Stimulated activated CD8-positive, alpha-beta memory T cell treated with anti-CD3 and anti-CD28 coated beads, Interleukin-7, amount 100 ng/mL, for 48 hours (primary cell): ENCODE results near the gene CPNE2.

ENCODE experiments used
- DNase-seq, 2 donors: peaks; one replicate each; pipeline ENCODE4 v3.0.0-alpha.2; 2020; ENCODE audit warnings: low read depth in 1 of 2; ENCODE audit errors: extremely low read depth in 1 of 2

Gene CPNE2

GRCh38 chr16:57141822-57142631 lies 49.6 kb downstream of the CPNE2 start:
- no peak for DNase-seq

GRCh38 chr16:57143149-57143921 lies 51.0 kb downstream of the CPNE2 start:
- no peak for DNase-seq

GRCh38 chr16:57144027-57144426 lies 51.6 kb downstream of the CPNE2 start:
- DNase-seq: no peak

- no peak for DNase-seq
Measured at GRCh38 chr16:57145046-57146021, 53.0 kb downstream of the CPNE2 start.

GRCh38 chr16:57146040-57146647 lies 53.8 kb downstream of the CPNE2 start:
- no peak for DNase-seq

GRCh38 chr16:57146735-57147134 lies 54.4 kb downstream of the CPNE2 start:
- no peak for DNase-seq

- no peak for DNase-seq
Measured at GRCh38 chr16:57147381-57148221, 55.2 kb downstream of the CPNE2 start.

- DNase-seq: no peak
Measured at GRCh38 chr16:57148481-57148880, 56.1 kb downstream of the CPNE2 start.

- DNase-seq: no peak
Measured at GRCh38 chr16:57149391-57149790, 57.0 kb downstream of the CPNE2 start.

GRCh38 chr16:57150682-57151330 lies 58.4 kb downstream of the CPNE2 start:
- DNase-seq: no peak

GRCh38 chr16:57151369-57151768 lies 59.0 kb downstream of the CPNE2 start:
- no peak for DNase-seq

- no peak for DNase-seq
Measured at GRCh38 chr16:57152096-57153093, 60.0 kb downstream of the CPNE2 start.

- no peak for DNase-seq
Measured at GRCh38 chr16:57153841-57154240, 61.5 kb downstream of the CPNE2 start.

- DNase-seq: no peak
Measured at GRCh38 chr16:57155702-57156350, 63.4 kb downstream of the CPNE2 start.

- DNase-seq: no peak
Measured at GRCh38 chr16:57156351-57156703, 63.9 kb downstream of the CPNE2 start.

- DNase-seq: no peak
Measured at GRCh38 chr16:57157533-57157932, 65.2 kb downstream of the CPNE2 start.

GRCh38 chr16:57159447-57159846 lies 67.1 kb downstream of the CPNE2 start:
- DNase-seq: no peak

- no peak for DNase-seq
Measured at GRCh38 chr16:57163842-57164241, 71.5 kb downstream of the CPNE2 start.
